ENCODE results near the gene LRRN3.

LRRN3 gene

GRCh38 chr7:111173528-111173927 lies 82.6 kb downstream of the LRRN3 start:
- DNase-seq, result no peak

- no peak for DNase-seq
Observed at GRCh38 chr7:111173990-111174389, 83.1 kb downstream of the LRRN3 start.

GRCh38 chr7:111174510-111174909 lies 83.6 kb downstream of the LRRN3 start:
- no peak for DNase-seq
